Suprapubic skin (tissue), 4 donors: Measurements from ENCODE around the gene WDR87. TPM values are rescaled to one million over a fixed set of nuclear protein-coding genes. Genes with fewer than 3 reads are reported as not detected.

ENCODE experiments used
- DNase-seq, 2 donors: peaks; one replicate each; pipeline ENCODE4 v3.0.0-alpha.2; 2019; ENCODE audit warnings: low spot score in 2 of 2
- H3K27ac ChIP-seq: fragments of 200-600 bp; sonication (generic); one replicate; pipeline ENCODE4 v1.5.1; 2019
- H3K27me3 ChIP-seq: fragments of 200-600 bp; sonication (generic); one replicate; pipeline ENCODE4 v1.5.1; 2019
- H3K36me3 ChIP-seq: fragments of 200-600 bp; sonication (generic); one replicate; pipeline ENCODE4 v1.5.1; 2019
- H3K4me1 ChIP-seq: fragments of 200-600 bp; sonication (generic); one replicate; pipeline ENCODE4 v1.5.1; 2019
- H3K4me3 ChIP-seq: fragments of 200-600 bp; sonication (generic); one replicate; pipeline ENCODE4 v1.5.1; 2019; ENCODE audit warnings: mild to moderate bottlenecking
- H3K9me3 ChIP-seq: fragments of 200-600 bp; sonication (generic); one replicate; pipeline ENCODE4 v1.5.1; 2019
- EP300 ChIP-seq: sonication (generic); formaldehyde crosslinking; IDR thresholded peaks from one replicate; pipeline ENCODE4 v1.6.1; 2017; ENCODE audit warnings: antibody characterized with exemption
- POLR2A ChIP-seq, 2 donors: fragments of 450-650 bp; IDR thresholded peaks; one replicate each; pipeline ENCODE4 v1.6.1; 2017; ENCODE audit warnings: antibody characterized with exemption in 2 of 2, mild to moderate bottlenecking in 2 of 2, moderate library complexity in 2 of 2
- POLR2AphosphoS5 ChIP-seq, 3 donors: sonication (generic); formaldehyde crosslinking; IDR thresholded peaks; one replicate each; pipeline ENCODE4 v1.6.1; 2017; ENCODE audit warnings: antibody characterized with exemption in 3 of 3
- WGBS: methylation state at CpG from one replicate; pipeline ENCODE4 v1.1.5; 2018; 5-methylcytosine and 5-hydroxymethylcytosine counted together
- total RNA-seq, 4 donors: library from RNA; depleted of rRNA; stranded (reverse); fragments of >200 nt; gene quantifications; one replicate each; pipeline ENCODE4 v1.1.0, GENCODE V29; 2016
- TF ChIP-seq, protein P1 (sequence below), 2 donors: fragments of 200-600 bp in 1 of 2; fragments of 450-650 bp in 1 of 2; sonication (generic) in 1 of 2; IDR thresholded peaks; one replicate each; pipeline ENCODE4 v1.5.1; 2016 to 2019; ENCODE audit warnings: antibody characterized with exemption in 2 of 2, mild to moderate bottlenecking in 1 of 2, moderate library complexity in 1 of 2

Gene WDR87
- not detected for total RNA-seq

DNA sequence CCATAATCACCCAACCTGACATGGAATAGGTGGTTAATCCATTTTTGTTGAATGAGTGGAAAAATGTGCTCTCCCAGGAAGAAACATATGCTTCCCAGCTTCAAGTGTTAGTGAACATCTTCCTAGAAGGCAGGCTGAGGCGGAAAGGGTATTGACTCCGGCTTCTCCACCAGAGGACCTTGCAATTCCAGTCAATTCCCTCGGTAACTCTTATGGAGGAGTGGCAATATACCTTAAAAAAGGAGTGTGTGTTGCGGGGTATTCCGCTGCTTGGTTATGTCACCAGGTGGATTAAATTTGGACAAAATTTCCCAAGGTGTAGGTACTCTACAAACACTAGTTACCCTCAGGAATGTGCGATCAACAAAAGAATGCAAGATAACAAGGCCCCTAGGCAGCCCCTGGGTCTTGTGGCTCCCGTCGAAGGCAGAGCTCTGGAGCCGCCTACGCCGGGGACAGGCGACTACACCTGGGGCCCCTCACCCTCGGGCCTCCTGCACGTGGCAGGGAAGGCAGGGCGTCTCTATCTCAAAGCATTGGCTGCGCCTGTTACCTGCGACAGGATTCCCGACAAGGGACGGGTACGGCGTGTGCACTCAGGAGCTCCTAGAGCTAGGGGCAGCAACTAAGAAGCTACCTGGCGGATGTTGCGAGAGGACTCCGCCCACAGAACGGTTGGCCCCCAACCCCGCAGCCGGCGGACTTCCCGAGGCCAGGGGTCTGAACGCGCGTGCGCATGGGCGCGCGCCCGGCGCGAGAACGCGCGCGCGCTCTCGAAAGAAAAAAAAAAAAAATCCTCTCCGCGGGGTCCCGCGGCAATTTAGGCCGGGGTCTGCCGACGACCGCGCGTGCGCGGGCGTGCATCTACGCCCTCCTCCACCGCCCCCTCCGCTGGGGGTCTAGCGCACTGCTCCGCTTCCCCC lies at the start of gene WDR87:
WDR87 (minus strand) TSS at position 649 of the 923 bp plus-strand sequence. CDS start 8,355 bp downstream, outside the sequence.
- peaks cover 20% of the 10 kb centered on the region for H3K4me1 ChIP-seq
- H3K36me3 ChIP-seq = no peaks in the 10 kb centered on the region
- peak in 1 of 2 donors; percentile 63 for DNase-seq
- H3K9me3 ChIP-seq = no peaks in the 10 kb centered on the region
- H3K4me3 ChIP-seq = peak within 1 kb of the TSS; percentile 98
- TF ChIP-seq POLR2A (IDR thresholded peaks at IDR 0.05) (no peak), POLR2AphosphoS5 (IDR thresholded peaks at IDR 0.05) (no peak), EP300 (no peak)
- TF ChIP-seq, protein P1, sequence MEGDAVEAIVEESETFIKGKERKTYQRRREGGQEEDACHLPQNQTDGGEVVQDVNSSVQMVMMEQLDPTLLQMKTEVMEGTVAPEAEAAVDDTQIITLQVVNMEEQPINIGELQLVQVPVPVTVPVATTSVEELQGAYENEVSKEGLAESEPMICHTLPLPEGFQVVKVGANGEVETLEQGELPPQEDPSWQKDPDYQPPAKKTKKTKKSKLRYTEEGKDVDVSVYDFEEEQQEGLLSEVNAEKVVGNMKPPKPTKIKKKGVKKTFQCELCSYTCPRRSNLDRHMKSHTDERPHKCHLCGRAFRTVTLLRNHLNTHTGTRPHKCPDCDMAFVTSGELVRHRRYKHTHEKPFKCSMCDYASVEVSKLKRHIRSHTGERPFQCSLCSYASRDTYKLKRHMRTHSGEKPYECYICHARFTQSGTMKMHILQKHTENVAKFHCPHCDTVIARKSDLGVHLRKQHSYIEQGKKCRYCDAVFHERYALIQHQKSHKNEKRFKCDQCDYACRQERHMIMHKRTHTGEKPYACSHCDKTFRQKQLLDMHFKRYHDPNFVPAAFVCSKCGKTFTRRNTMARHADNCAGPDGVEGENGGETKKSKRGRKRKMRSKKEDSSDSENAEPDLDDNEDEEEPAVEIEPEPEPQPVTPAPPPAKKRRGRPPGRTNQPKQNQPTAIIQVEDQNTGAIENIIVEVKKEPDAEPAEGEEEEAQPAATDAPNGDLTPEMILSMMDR (IDR thresholded peaks at IDR 0.05) = no peak
- H3K27me3 ChIP-seq = no peaks in the 10 kb centered on the region
- peak within 1 kb of the TSS; percentile 67 for H3K27ac ChIP-seq
- WGBS = 12% methylated on average over 25 of the region's 63 CpGs

- 82% methylated on average over 8 of the region's 8 CpGs for WGBS
Observed at GRCh38 chr19:37955986-37956385, 49.6 kb upstream of the WDR87 start.

GRCh38 chr19:37954421-37954874 lies 48.1 kb upstream of the WDR87 start:
- Histone ChIP-seq H3K9me3 (no peaks in the 10 kb centered on the region), H3K4me3 (no peak overlapping the region), H3K36me3 (no peaks in the 10 kb centered on the region), H3K27ac (no peak overlapping the region), H3K27me3 (no peaks in the 10 kb centered on the region), H3K4me1 (peaks cover 10% of the 10 kb centered on the region)
- no peak for TF ChIP-seq POLR2A (IDR thresholded peaks at IDR 0.05)
- no peak for TF ChIP-seq EP300
- TF ChIP-seq POLR2AphosphoS5 (IDR thresholded peaks at IDR 0.05) = no peak
- TF ChIP-seq, protein P1 (IDR thresholded peaks at IDR 0.05) = no peak
- no peak for DNase-seq
- 92% methylated on average over 10 of the region's 10 CpGs for WGBS

More at GRCh38 chr19:37955986-37956385, 49.6 kb upstream of the WDR87 start:
- Histone ChIP-seq H3K36me3 (no peaks in the 10 kb centered on the region), H3K4me3 (no peak overlapping the region), H3K9me3 (no peaks in the 10 kb centered on the region), H3K4me1 (peaks cover 11% of the 10 kb centered on the region), H3K27ac (no peak overlapping the region), H3K27me3 (no peaks in the 10 kb centered on the region)
- TF ChIP-seq POLR2A (IDR thresholded peaks at IDR 0.05) (no peak), EP300 (no peak), POLR2AphosphoS5 (IDR thresholded peaks at IDR 0.05) (no peak)
- TF ChIP-seq, protein P1 (IDR thresholded peaks at IDR 0.05) = no peak
- no peak for DNase-seq

DNA sequence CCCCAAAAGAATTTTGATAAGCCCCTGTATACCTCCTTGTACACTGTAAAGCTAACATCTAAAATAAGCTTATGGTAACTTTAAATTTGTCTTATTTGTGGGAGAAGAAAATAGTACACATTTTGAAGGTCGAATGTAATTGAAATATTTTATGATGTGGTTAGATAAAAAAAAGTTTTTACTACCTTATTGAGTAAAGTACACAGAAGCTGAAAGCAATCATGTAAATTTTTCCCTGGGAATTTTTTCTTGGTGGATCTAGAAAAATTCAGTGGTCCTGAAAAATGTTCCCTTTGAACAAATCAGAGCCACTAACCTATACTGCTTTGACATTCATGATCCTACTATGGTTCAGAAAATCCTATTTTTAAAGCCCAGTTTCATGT lies 47.5 kb upstream of the WDR87 start:
- Histone ChIP-seq H3K27ac (no peak overlapping the region), H3K36me3 (no peaks in the 10 kb centered on the region), H3K4me3 (no peak overlapping the region), H3K27me3 (no peaks in the 10 kb centered on the region), H3K9me3 (no peaks in the 10 kb centered on the region), H3K4me1 (peaks cover 9% of the 10 kb centered on the region)
- no peak for DNase-seq
- 31% methylated on average over 1 of the region's 1 CpG for WGBS
- TF ChIP-seq EP300 = no peak
- TF ChIP-seq POLR2A (IDR thresholded peaks at IDR 0.05) = no peak
- TF ChIP-seq, protein P1 (IDR thresholded peaks at IDR 0.05) = no peak
- no peak for TF ChIP-seq POLR2AphosphoS5 (IDR thresholded peaks at IDR 0.05)
